ENCODE data around the gene REX1BD. TPM values are rescaled to one million over a fixed set of nuclear protein-coding genes. Genes with fewer than 3 reads are reported as not detected.
"Not testable (repeated sequence)": the region's sequence is repeated elsewhere in the genome, so short reads cannot be mapped to it uniquely, and the experiment has no call there.

REX1BD gene
- total and polyA plus RNA-seq, 2 donors (not counting 3 experiments of a cell fraction or from before 2014, with no cell fraction given), result 64.4 to 90.9 TPM

- Histone ChIP-seq H3K79me2 (ENCODE audit: control insufficient read depth, insufficient read depth, low read length) (peaks cover 12% of the 10 kb centered on the region), H3K9ac (replicated peaks; ENCODE audit: extremely low read depth, insufficient read depth, low read length) (no peak overlapping the region), H3K27ac (ENCODE audit: insufficient read depth, low read depth, low read length) (no peak overlapping the region), H3K4me3 (replicated peaks in 1 of 3; ENCODE audit: insufficient read depth in 1 of 3, low read depth in 1 of 3, low read length in 3 of 3) (no peak overlapping the region), H3K4me2 (ENCODE audit: insufficient read depth, low read length) (no peak overlapping the region), H3K4me1 (ENCODE audit: control insufficient read depth, extremely low read depth, insufficient read depth, low read length) (peaks cover 12% of the 10 kb centered on the region), H3K36me3 (ENCODE audit: control insufficient read depth in 2 of 2, extremely low read depth in 1 of 2, insufficient read depth in 2 of 2, low read length in 2 of 2) (peaks cover 5 to 32% of the 10 kb centered on the region in 2 experiments), H3K9me3 (replicated peaks; ENCODE audit: control insufficient read depth, insufficient read depth, low read length) (no peaks in the 10 kb centered on the region), H3K27me3 (ENCODE audit: control insufficient read depth in 2 of 2, insufficient read depth in 2 of 2, low read length in 2 of 2) (no peaks in the 10 kb centered on the region), H2AFZ (ENCODE audit: low read depth, low read length) (no peak overlapping the region), H3K9me1 (replicated peaks; ENCODE audit: control insufficient read depth, extremely low read depth, insufficient read depth, low read length) (no peaks in the 10 kb centered on the region), H4K20me1 (replicated peaks; ENCODE audit: control insufficient read depth, extremely low read depth, insufficient read depth, low read length) (no peaks in the 10 kb centered on the region)
- no peak for TF ChIP-seq FOS (IDR thresholded peaks at IDR 0.05; ENCODE audit: borderline replicate concordance, insufficient read depth, low read length)
- no peak for TF ChIP-seq JUN (IDR thresholded peaks at IDR 0.05; ENCODE audit: borderline replicate concordance, insufficient read depth, insufficient read length, low read depth)
- TF ChIP-seq POLR2A (IDR thresholded peaks at IDR 0.05; ENCODE audit: low read depth, low read length), result no peak
- TF ChIP-seq MAX (IDR thresholded peaks at IDR 0.05; ENCODE audit: insufficient read depth, insufficient read length), result no peak
- TF ChIP-seq CTCF (IDR thresholded peaks at IDR 0.05; ENCODE audit: extremely low read depth in 1 of 2, insufficient read depth in 1 of 2, low read depth in 1 of 2, low read length in 2 of 2), result no peak
- no peak for TF ChIP-seq POLR2AphosphoS5 (IDR thresholded peaks at IDR 0.05; ENCODE audit: insufficient read depth, low read depth, low read length)
- TF ChIP-seq MYC (IDR thresholded peaks at IDR 0.05; ENCODE audit: low read depth, low read length), result no peak
- no peak for TF ChIP-seq GATA2 (IDR thresholded peaks at IDR 0.05; ENCODE audit: insufficient read depth, insufficient read length, low read depth, low read length)
- no peak for TF ChIP-seq EZH2 (IDR thresholded peaks at IDR 0.05; ENCODE audit: borderline replicate concordance, low read depth, low read length, severe bottlenecking)
- DNase-seq (ENCODE audit: low read depth, low spot score), result no peak
- ChIA-PET POLR2A (interaction anchor here (0.7 kb wide), 1 partner anchor 210 kb away, joined by 3 read pairs; no protein-coding TSS in a partner anchor), CTCF (interaction anchor here (1.3 kb wide), 1 partner anchor 9 kb away, joined by 4 read pairs; no protein-coding TSS in a partner anchor)
- no TSS peak for BruUV-seq (replicated peaks)
- dilution Hi-C loops (cut with MboI; ENCODE audit: extremely low pct_ligation_motif_present, low sequenced_read_pairs) (no loop called here), intact Hi-C loops (cut with micrococcal nuclease) (no loop called here)
- no peak for FAIRE-seq
Measured at GRCh38 chr19:18539372-18539771, 49.2 kb upstream of the REX1BD start.

GRCh38 chr19:18540200-18540599, 48.4 kb upstream of the REX1BD start:
- H4K20me1 ChIP-seq (replicated peaks; ENCODE audit: control insufficient read depth, extremely low read depth, insufficient read depth, low read length); intact Hi-C loops (cut with micrococcal nuclease); FAIRE-seq; POLR2A ChIA-PET; H3K27ac ChIP-seq (ENCODE audit: insufficient read depth, low read depth, low read length); dilution Hi-C loops (cut with MboI; ENCODE audit: extremely low pct_ligation_motif_present, low sequenced_read_pairs); CTCF ChIA-PET; H3K4me3 ChIP-seq (replicated peaks in 1 of 3; ENCODE audit: insufficient read depth in 1 of 3, low read depth in 1 of 3, low read length in 3 of 3); H3K9me3 ChIP-seq (replicated peaks; ENCODE audit: control insufficient read depth, insufficient read depth, low read length); H2AFZ ChIP-seq (ENCODE audit: low read depth, low read length); BruUV-seq (replicated peaks); DNase-seq (ENCODE audit: low read depth, low spot score); H3K27me3 ChIP-seq (ENCODE audit: control insufficient read depth in 2 of 2, insufficient read depth in 2 of 2, low read length in 2 of 2); H3K9ac ChIP-seq (replicated peaks; ENCODE audit: extremely low read depth, insufficient read depth, low read length); H3K9me1 ChIP-seq (replicated peaks; ENCODE audit: control insufficient read depth, extremely low read depth, insufficient read depth, low read length); H3K4me2 ChIP-seq (ENCODE audit: insufficient read depth, low read length): not testable (repeated sequence)
- Histone ChIP-seq H3K36me3 (ENCODE audit: control insufficient read depth in 2 of 2, extremely low read depth in 1 of 2, insufficient read depth in 2 of 2, low read length in 2 of 2) (peaks cover 5 to 32% of the 10 kb centered on the region in 2 experiments), H3K79me2 (ENCODE audit: control insufficient read depth, insufficient read depth, low read length) (peaks cover 12% of the 10 kb centered on the region), H3K4me1 (ENCODE audit: control insufficient read depth, extremely low read depth, insufficient read depth, low read length) (peaks cover 12% of the 10 kb centered on the region)
